Measurements from ENCODE around the gene PXDN. TPM values are rescaled to one million over a fixed set of nuclear protein-coding genes. Genes with fewer than 3 reads are reported as not detected.

The PXDN gene
- total RNA-seq, 1 donor = 137 TPM

DNA sequence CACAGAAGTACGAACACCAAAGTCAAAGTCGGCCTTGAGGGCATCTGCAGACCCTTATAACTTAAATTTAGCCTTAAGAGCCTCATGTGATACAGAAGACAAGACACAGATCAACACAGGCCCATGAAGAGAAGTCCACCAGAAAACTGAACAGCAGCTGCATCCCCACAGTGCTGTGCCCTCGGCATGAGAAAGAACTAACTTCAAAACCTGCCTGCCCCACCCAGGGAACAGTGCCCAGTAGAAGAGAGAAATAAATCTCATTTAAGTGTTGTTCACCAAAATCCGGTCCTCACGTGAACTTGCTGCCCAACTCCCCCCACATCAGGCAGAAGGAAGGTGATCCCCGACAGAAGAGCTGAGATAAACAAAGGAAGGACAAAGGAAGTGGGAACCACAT is 73.7 kb downstream of the PXDN start:
- TF ChIP-seq, protein P1, sequence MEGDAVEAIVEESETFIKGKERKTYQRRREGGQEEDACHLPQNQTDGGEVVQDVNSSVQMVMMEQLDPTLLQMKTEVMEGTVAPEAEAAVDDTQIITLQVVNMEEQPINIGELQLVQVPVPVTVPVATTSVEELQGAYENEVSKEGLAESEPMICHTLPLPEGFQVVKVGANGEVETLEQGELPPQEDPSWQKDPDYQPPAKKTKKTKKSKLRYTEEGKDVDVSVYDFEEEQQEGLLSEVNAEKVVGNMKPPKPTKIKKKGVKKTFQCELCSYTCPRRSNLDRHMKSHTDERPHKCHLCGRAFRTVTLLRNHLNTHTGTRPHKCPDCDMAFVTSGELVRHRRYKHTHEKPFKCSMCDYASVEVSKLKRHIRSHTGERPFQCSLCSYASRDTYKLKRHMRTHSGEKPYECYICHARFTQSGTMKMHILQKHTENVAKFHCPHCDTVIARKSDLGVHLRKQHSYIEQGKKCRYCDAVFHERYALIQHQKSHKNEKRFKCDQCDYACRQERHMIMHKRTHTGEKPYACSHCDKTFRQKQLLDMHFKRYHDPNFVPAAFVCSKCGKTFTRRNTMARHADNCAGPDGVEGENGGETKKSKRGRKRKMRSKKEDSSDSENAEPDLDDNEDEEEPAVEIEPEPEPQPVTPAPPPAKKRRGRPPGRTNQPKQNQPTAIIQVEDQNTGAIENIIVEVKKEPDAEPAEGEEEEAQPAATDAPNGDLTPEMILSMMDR (IDR thresholded peaks at IDR 0.05; ENCODE audit: insufficient read depth, low read length) = no peak
- DNase-seq (ENCODE audit: low read depth) = no peak
- H3K4me3 ChIP-seq (ENCODE audit: low read depth, low read length) = no peak overlapping the region

DNA sequence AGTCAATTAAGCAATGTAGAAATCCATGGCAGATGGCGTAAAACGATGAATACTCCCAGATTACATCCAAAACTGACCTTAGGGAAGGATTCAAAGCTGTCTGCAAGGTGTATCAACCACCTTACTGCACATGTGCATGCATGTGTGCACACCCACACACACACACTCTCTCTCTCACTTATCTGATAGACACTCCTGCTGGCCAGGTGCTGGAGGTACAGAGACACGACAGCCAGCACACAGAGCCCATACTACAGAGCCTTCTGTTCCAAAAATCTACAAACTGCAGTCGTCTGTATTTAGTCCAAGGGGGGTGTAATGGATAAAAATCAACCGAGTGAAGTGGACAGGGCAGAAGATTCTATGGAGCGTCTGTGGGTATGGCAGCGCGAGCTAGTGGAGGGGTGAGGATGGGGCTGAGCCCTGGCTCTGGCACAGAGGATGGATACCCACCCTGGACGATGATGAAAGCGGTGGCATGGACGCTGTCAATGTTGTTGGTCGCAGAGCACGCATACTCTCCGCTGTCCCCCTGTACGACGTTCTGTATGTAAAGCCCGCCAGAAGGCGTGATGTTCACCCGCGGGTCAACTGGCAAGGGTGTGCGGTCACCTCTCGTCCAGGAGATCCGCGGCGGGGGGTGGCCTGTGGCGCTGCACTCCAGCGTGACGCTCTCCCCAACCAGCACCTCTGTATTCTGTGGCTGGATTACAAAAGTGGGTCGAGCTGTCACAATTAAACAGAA is 78.4 kb downstream of the PXDN start:
- no peak overlapping the region for H3K4me3 ChIP-seq (ENCODE audit: low read depth, low read length)
- TF ChIP-seq, protein P1 (IDR thresholded peaks at IDR 0.05; ENCODE audit: insufficient read depth, low read length) = no peak
- DNase-seq (ENCODE audit: low read depth) = no peak

DNA sequence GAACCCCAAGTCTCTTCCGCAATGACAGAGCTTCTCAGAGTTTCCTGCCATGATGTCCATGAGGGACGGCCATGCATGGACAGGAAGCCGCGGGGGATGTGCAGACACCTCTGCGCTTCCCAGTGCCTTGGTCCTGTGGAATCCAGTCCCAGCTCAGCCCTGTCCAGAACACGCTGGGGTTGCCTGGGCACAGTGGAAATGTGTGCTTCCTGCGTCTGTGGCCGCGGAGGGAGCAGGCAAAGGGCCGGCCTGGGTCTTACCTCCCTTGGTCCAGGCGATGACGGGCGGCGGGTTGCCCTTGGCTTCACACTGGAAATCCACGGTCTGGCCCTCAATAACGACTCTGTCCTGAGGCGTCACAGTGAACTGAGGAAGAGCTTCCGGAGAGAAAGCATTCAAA is 79.6 kb downstream of the PXDN start:
- TF ChIP-seq, protein P1 (IDR thresholded peaks at IDR 0.05; ENCODE audit: insufficient read depth, low read length) = no peak
- no peak overlapping the region for H3K4me3 ChIP-seq (ENCODE audit: low read depth, low read length)
- no peak for DNase-seq (ENCODE audit: low read depth)

- DNase-seq (ENCODE audit: low read depth) = no peak
- TF ChIP-seq, protein P1 (IDR thresholded peaks at IDR 0.05; ENCODE audit: insufficient read depth, low read length) = no peak
- H3K4me3 ChIP-seq (ENCODE audit: low read depth, low read length) = no peak overlapping the region
These were observed 80.2 kb downstream of the PXDN start for GRCh38 chr2:1664076-1664605.

DNA sequence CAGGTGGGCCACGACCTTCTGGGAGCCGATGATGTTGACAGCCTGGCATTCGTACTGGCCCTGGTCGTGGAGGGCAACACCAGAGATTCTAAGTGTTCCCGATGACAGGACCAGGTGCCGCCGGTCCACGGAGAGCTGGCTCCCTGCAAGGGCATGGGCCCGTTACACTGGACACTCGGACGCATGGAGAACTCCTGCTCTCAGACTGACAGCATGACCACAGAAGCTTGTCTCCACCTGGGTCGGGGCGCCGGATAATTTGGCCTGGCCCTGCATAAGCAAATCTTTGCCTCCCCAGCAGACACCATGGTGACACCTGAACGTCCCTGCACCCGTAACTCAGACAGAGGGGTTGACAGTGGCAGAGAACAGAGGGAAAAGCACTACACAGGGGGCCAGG is 80.7 kb downstream of the PXDN start:
- TF ChIP-seq, protein P1 (IDR thresholded peaks at IDR 0.05; ENCODE audit: insufficient read depth, low read length) = no peak
- H3K4me3 ChIP-seq (ENCODE audit: low read depth, low read length) = no peak overlapping the region
- DNase-seq (ENCODE audit: low read depth) = no peak

GRCh38 chr2:1662606-1663180 is 81.6 kb downstream of the PXDN start:
- TF ChIP-seq, protein P1 (IDR thresholded peaks at IDR 0.05; ENCODE audit: insufficient read depth, low read length) = no peak
- DNase-seq (ENCODE audit: low read depth) = no peak

More at GRCh38 chr2:1662606-1663180, 81.6 kb downstream of the PXDN start:
- H3K4me3 ChIP-seq (ENCODE audit: low read depth, low read length) = no peak overlapping the region

Data from fibroblast of the aortic adventitia (primary cell).